ENCODE measurements around the gene PTPRM.

PTPRM gene

GRCh38 chr18:7668392-7668791 lies 101.3 kb downstream of the PTPRM start:
- DNase-seq (ENCODE audit: low read depth in 2 of 2), result no peak

- no peak for DNase-seq (ENCODE audit: low read depth in 2 of 2)
Observed at GRCh38 chr18:7669361-7669760, 102.2 kb downstream of the PTPRM start.

- DNase-seq (ENCODE audit: low read depth in 2 of 2), result no peak
Observed at GRCh38 chr18:7671105-7671504, 104.0 kb downstream of the PTPRM start.

GRCh38 chr18:7676253-7676873 lies 109.2 kb downstream of the PTPRM start:
- no peak for DNase-seq (ENCODE audit: low read depth in 2 of 2)

GRCh38 chr18:7677001-7677400 lies 109.9 kb downstream of the PTPRM start:
- DNase-seq (ENCODE audit: low read depth in 2 of 2), result no peak

GRCh38 chr18:7677424-7677823 lies 110.3 kb downstream of the PTPRM start:
- DNase-seq (ENCODE audit: low read depth in 2 of 2), result no peak

- DNase-seq (ENCODE audit: low read depth in 2 of 2), result no peak
Observed at GRCh38 chr18:7678389-7678788, 111.3 kb downstream of the PTPRM start.

- DNase-seq (ENCODE audit: low read depth in 2 of 2), result no peak
Observed at GRCh38 chr18:7678801-7679200, 111.7 kb downstream of the PTPRM start.

GRCh38 chr18:7681298-7681697 lies 114.2 kb downstream of the PTPRM start:
- DNase-seq (ENCODE audit: low read depth in 2 of 2), result no peak

GRCh38 chr18:7682321-7682720 lies 115.2 kb downstream of the PTPRM start:
- no peak for DNase-seq (ENCODE audit: low read depth in 2 of 2)

- no peak for DNase-seq (ENCODE audit: low read depth in 2 of 2)
Observed at GRCh38 chr18:7683753-7684152, 116.6 kb downstream of the PTPRM start.

GRCh38 chr18:7684357-7684756 lies 117.2 kb downstream of the PTPRM start:
- no peak for DNase-seq (ENCODE audit: low read depth in 2 of 2)

GRCh38 chr18:7684966-7685365 lies 117.8 kb downstream of the PTPRM start:
- DNase-seq (ENCODE audit: low read depth in 2 of 2), result no peak

- no peak for DNase-seq (ENCODE audit: low read depth in 2 of 2)
Observed at GRCh38 chr18:7686278-7686677, 119.2 kb downstream of the PTPRM start.

- no peak for DNase-seq (ENCODE audit: low read depth in 2 of 2)
Observed at GRCh38 chr18:7688580-7688979, 121.5 kb downstream of the PTPRM start.

- no peak for DNase-seq (ENCODE audit: low read depth in 2 of 2)
Observed at GRCh38 chr18:7691206-7691605, 124.1 kb downstream of the PTPRM start.

- DNase-seq (ENCODE audit: low read depth in 2 of 2), result no peak
Observed at GRCh38 chr18:7696780-7697179, 129.7 kb downstream of the PTPRM start.

GRCh38 chr18:7697306-7697705 lies 130.2 kb downstream of the PTPRM start:
- DNase-seq (ENCODE audit: low read depth in 2 of 2), result no peak

- DNase-seq (ENCODE audit: low read depth in 2 of 2), result no peak
Observed at GRCh38 chr18:7711495-7711894, 144.4 kb downstream of the PTPRM start.

- no peak for DNase-seq (ENCODE audit: low read depth in 2 of 2)
Observed at GRCh38 chr18:7720395-7720794, 153.3 kb downstream of the PTPRM start.

GRCh38 chr18:7721532-7721931 lies 154.4 kb downstream of the PTPRM start:
- DNase-seq (ENCODE audit: low read depth in 2 of 2), result no peak

GRCh38 chr18:7722955-7723354 lies 155.8 kb downstream of the PTPRM start:
- no peak for DNase-seq (ENCODE audit: low read depth in 2 of 2)

GRCh38 chr18:7723558-7723957 lies 156.4 kb downstream of the PTPRM start:
- DNase-seq (ENCODE audit: low read depth in 2 of 2), result no peak

GRCh38 chr18:7725473-7725872 lies 158.4 kb downstream of the PTPRM start:
- no peak for DNase-seq (ENCODE audit: low read depth in 2 of 2)

Data from stimulated activated CD8-positive, alpha-beta memory T cell treated with anti-CD3 and anti-CD28 coated beads, Interleukin-15, amount 100 ng/mL, for 48 hours (primary cell).